ENCODE data around the gene TNNI3. TPM values are rescaled to one million over a fixed set of nuclear protein-coding genes. Genes with fewer than 3 reads are reported as not detected.

Gene TNNI3
- total RNA-seq (ENCODE audit: low replicate concordance) = not detected in 2 replicates

DNA sequence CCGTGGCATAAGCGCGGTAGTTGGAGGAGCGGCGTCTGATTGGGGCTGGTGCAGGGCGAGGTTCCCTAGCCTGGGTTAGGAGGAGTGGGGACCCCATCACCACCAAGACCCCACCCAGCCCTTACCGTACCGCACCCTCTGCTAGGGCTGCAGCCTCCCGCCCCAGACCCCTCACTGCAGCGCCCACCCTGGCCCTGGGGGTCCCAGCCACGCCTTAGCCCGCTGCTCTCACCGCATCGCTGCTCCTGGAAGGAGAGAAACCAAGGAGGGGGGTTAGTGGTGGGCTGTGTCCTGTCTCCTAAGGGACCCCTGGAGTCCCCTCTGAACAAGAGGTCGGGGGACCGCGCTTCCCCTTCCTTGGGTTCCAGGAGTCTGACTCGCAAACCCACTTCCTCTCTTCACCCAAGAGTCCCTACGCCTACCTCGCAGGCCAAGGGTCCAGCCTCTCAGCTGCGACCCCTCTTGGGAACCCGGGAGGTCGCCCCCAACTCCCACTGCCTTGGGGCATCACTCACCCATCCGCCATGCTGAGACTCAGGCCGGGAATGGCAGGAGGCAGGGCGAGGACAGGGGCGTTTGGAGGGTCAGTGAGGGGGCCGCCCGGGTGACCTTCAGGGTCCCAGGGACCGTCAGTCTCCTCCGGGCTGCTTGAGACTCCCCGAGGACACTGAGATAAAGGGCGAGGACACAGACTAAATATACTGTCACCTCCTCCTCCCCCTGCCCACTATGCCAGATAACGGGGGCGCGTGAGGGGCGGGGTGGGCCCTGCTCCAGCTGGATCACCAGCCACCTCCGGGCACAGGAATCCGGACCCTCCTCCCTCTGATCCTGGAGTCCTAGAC is at the start of gene TNNI3:
TNNI3 (minus strand) TSS at position 669 of the 845 bp plus-strand sequence; CDS start at position 526, 143 bp downstream.

DNA sequence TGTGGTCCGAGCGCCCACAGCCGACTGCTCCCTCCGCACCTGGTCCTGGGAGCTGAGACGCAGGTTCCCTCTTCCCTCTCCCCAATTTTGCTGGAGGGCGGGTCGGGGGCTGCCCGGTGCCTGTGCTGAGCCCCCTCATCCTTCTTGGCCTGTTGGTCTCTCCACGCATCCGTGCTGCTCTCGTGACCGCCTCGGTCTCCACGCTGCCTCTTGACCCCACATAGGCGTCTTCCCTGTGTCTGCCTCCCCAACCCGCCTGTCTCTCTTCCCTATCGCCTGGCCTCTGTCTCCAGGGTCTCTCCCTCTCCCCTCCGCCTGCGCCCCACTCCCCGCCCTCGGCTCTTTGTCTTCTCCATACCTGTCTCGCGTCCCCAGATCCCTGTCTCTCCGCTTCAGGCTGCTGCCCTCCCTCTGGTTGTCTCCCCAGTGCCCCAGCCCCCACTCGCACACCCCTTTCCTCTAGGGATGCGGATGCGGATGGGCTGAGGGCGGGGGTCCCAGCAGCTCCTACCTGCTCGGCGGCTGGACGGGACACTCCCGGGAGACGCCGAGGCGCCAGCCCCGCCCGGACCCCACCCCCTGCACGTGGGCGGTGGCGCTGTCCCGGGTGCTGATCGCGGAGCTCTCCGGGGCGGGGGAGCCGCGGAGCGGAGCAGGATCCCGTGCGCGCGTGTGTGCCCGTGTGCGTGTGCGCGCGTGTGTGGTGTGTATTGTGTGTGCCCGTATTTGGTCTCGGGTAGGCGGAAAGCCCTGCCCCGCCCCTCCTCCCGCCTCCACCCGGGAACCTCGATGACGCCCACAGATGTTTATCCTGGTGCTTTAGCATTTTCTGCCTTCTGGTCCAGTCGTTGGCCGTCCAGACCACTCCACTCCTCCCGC is 22.3 kb upstream of the TNNI3 start, which contains the start of gene SYT5:
SYT5 (minus strand) TSS at position 684 of the 879 bp plus-strand sequence. CDS start 1,248 bp downstream, outside the sequence.

DNA sequence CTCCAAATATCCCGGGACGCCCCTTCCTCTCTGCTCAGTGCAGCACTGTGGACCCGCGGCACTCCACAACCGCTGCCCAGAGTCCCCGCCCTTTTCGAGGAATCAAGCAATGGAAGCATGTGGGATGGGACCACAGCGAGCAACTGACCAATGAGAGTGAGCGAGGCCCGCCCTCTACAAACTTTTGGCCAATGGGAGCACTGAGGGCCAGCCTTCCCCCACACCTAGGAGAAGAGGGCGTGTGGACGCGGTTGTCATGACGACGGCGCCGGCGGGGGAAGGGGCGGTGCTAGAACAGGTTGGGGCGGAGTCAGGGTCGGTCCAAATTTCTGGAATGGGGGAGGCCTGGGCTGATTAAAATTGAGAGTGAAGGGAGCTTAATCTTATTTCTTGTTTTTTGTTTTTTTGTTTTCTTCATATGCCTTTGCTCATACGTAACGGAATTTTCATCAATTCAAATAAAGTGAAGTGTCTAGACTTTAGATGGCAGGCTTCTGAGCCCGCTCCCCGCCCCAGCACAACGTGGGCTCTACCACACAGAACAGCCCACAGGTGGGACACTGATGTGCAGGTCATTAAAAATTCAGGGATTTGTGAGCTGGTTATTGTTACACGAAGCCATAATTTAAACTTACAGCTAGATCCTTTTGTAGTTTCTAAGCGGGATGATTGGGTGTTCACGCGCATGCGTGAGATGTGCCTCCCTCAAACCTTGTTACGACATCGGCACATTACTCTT is 9.2 kb upstream of the TNNI3 start, which contains the start of gene DNAAF3:
DNAAF3 (minus strand) TSS at position 84 of the 739 bp plus-strand sequence. CDS start 200 bp downstream, outside the sequence.

DNA sequence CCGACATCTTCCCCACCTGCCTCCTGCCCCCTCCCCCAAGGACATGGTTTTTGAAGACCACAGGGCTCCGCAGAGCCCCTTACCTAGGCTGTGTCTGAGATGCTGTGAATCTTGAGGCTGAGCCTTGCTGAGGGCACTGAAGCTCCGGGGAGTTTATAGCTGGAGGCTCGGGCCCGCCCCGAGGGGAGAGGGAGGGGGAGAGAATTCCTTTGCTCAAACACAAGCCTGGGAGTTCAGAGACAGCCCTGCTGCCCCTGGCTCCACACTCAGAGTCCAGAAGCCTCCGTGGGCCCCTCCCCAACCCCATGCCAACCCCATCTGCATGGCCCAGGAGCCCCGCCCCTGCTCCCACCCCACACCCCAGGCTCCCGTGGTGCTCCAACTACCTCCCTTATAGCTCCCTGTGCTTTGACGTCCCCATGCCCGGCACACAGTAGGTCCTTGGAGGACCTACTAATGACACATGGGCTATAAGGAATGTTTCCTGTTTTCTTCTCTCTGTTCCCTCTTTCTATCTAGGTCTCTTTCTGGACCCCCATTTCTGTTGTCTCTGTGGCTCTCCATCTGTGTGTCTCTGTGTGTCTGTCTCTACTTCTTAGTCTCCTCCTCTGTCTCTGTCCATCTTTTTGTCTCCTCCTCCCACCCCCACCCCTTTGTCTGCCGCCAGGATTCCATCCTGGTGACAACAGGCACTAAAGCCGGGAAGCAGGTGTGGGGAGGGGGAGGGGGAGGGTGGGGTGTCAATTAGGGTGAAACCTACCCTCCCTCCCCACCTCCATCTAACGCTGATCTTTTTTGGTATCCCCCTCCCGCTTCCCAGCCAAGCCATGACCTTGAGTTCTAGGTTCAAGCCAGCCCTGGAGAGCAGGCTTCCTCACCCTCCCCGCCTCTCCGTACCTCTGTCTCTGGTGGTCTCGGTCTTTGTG is 8.2 kb downstream of the TNNI3 start, which contains the start of gene TNNT1:
TNNT1 (minus strand) TSS at position 129 of the 926 bp plus-strand sequence. CDS start 2,049 bp downstream, outside the sequence.

DNA sequence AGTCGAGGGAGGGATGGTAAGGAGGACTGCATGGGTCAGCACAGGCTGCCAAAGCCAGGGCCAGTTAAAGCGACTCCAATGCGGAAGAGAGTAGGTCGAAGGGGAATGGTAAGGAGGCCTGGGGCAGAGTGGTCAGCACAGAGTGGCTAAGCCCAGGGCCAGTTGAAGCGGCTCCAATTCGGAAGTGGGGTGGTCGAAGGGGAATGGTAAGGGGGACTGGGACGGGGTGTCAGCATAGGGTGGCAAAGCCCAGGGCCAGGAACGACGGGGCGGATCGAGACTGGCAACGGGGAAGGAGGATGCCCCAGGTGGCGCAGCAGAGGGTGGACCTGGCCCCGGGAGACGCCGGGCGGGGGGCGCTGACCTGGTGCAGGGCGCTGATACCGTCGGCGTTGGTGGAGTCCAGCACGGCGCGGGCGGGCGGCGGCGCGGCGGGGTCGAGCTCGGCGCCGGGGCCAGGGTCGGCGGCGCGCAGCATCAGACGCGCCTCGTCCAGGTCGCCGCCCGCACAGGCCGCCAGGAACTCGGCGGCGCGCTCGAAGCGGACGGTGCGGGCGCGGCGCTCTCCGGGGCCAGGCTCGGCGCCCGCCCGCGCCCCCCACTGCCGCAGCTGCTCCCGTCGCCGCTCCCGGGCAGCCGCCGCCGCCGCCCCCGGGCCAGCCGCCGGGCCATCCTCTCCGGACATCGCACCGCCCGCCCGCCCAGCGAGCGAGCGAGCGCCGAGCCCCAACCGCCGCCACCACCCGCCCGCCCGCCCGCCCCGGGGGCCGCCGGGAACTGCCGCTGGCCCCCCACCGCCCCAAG is 40.5 kb downstream of the TNNI3 start, which contains the start of gene PPP1R12C:
PPP1R12C (minus strand) TSS at position 779 of the 804 bp plus-strand sequence; CDS start at position 685, 94 bp downstream.

Other genes starting within 250 kb of the TNNI3 start
- gene NLRP7, start 210.2 kb downstream of the TNNI3 start, total RNA-seq (ENCODE audit: low replicate concordance) = not detected in 2 replicates
- 0.15 and 0.47 TPM in 2 replicates for gene NLRP2, start 191.4 kb downstream of the TNNI3 start, total RNA-seq (ENCODE audit: low replicate concordance)
- gene GP6, start 119.5 kb downstream of the TNNI3 start, total RNA-seq (ENCODE audit: low replicate concordance) = not detected in 2 replicates
- 7.1 and 11.2 TPM in 2 replicates for gene RDH13, start 94.6 kb downstream of the TNNI3 start, total RNA-seq (ENCODE audit: low replicate concordance)
- gene EPS8L1, start 81.9 kb downstream of the TNNI3 start, total RNA-seq (ENCODE audit: low replicate concordance) = 1.4 TPM in 1 of 2 replicates, not detected in the other
- gene PPP1R12C, start 40.1 kb downstream of the TNNI3 start, total RNA-seq (ENCODE audit: low replicate concordance) = 17.8 and 30.4 TPM in 2 replicates
- 1.4 and 2.5 TPM in 2 replicates for gene TNNT1, start 8.5 kb downstream of the TNNI3 start, total RNA-seq (ENCODE audit: low replicate concordance)
- gene DNAAF3, start 8.9 kb upstream of the TNNI3 start, total RNA-seq (ENCODE audit: low replicate concordance) = 0.23 and 0.30 TPM in 2 replicates
- gene SYT5, start 22.6 kb upstream of the TNNI3 start, total RNA-seq (ENCODE audit: low replicate concordance) = under 0.01 TPM in 1 of 2 replicates, not detected in the other
- 2.5 and 3.9 TPM in 2 replicates for gene PTPRH, start 51.8 kb upstream of the TNNI3 start, total RNA-seq (ENCODE audit: low replicate concordance)
- 0.98 and 1.2 TPM in 2 replicates for gene TMEM86B, start 71.0 kb upstream of the TNNI3 start, total RNA-seq (ENCODE audit: low replicate concordance)
- 18.2 and 30.9 TPM in 2 replicates for gene PPP6R1, start 101.3 kb upstream of the TNNI3 start, total RNA-seq (ENCODE audit: low replicate concordance)
- gene HSPBP1, start 122.4 kb upstream of the TNNI3 start, total RNA-seq (ENCODE audit: low replicate concordance) = 18.0 and 25.8 TPM in 2 replicates
- gene BRSK1, start 126.3 kb upstream of the TNNI3 start, total RNA-seq (ENCODE audit: low replicate concordance) = 6.9 and 11.3 TPM in 2 replicates
- not detected in 2 replicates for gene TMEM150B, start 167.6 kb upstream of the TNNI3 start, total RNA-seq (ENCODE audit: low replicate concordance)
- gene KMT5C, start 182.1 kb upstream of the TNNI3 start, total RNA-seq (ENCODE audit: low replicate concordance) = 5.8 and 10.8 TPM in 2 replicates
- gene COX6B2, start 197.0 kb upstream of the TNNI3 start, total RNA-seq (ENCODE audit: low replicate concordance) = not detected in 2 replicates
- gene GARIN5B, start 205.5 kb upstream of the TNNI3 start, total RNA-seq (ENCODE audit: low replicate concordance) = not detected in 2 replicates
- 0.23 and 4.7 TPM in 2 replicates for gene IL11, start 212.7 kb upstream of the TNNI3 start, total RNA-seq (ENCODE audit: low replicate concordance)
- gene TMEM190, start 219.1 kb upstream of the TNNI3 start, total RNA-seq (ENCODE audit: low replicate concordance) = not detected in 2 replicates
- gene TMEM238, start 226.6 kb upstream of the TNNI3 start, total RNA-seq (ENCODE audit: low replicate concordance) = 0.30 TPM in 1 of 2 replicates, not detected in the other
- gene RPL28, start 228.2 kb upstream of the TNNI3 start, total RNA-seq (ENCODE audit: low replicate concordance) = 245 and 291 TPM in 2 replicates

Measured in smooth muscle cell of the coronary artery (primary cell).